HG03280 (cell line): ENCODE measurements around the gene LRIG3.
"Not testable (repeated sequence)": the region's sequence is repeated elsewhere in the genome, so short reads cannot be mapped to it uniquely, and the experiment has no call there.

Experiments
- ATAC-seq: cut with Tn5 transposase; IDR thresholded peaks from one replicate; pipeline ENCODE4 v1.9.1; 2021; ENCODE audit warnings: mild to moderate bottlenecking, moderate library complexity; ENCODE audit not compliant: unreplicated experiment

The LRIG3 gene

GRCh38 chr12:58860788-58861240 lies 59.5 kb downstream of the LRIG3 start:
- ATAC-seq = no peak

DNA sequence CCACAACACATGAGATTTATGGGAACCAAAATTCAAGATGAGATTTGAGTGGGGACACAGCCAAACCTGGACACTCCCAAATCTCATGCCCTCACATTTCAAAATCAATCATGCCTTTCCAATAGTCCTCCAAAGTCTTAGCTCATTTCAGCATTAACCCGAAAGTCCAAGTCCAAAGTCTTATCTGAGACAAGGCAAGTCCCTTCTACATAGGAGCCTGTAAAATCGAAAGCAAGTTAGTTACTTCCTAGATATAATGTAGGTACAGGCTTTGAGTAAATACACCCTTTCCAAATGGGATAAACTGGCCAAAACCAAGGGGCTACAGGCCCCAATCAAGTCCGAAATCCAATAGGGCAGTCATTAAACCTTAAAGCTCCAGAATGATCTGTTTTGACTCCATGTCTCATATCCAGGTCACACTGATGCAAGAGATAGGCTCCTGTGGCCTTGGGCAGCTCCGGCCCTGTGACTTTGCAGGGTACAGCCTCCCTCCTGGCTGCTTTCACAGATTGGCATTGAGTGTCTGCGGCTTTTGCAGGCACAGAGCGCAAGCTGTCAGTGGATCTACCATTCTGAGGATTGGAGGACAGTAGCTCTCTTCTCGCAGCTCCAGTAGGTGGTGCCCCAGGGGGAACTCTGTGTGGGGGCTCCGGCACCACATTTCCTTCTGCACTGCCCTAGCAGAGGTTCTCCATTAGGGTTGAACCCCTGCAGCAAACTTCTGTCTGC lies 60.1 kb downstream of the LRIG3 start:
- no peak for ATAC-seq

DNA sequence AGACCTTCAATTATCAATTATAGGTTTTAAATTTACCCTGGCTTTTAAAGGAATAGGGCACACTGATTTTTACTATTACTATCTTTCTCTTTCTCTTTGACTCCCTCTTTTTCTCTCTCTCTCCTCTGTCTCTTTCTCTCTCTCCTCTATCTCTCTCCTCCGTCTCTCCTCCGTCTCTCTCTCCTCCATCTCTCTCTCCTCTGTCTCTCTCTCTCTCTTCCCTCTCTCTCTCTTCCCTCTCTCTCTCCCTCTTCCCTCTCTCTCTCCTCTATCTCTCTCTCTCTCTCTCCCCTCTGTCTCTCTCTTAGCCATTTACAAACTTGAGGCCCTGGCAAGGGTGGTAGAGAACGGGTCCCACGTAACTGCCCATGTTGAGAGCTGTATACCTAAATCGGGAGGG lies 62.3 kb downstream of the LRIG3 start:
- no peak for ATAC-seq

GRCh38 chr12:58857206-58857605 lies 63.1 kb downstream of the LRIG3 start:
- ATAC-seq = not testable (repeated sequence)

DNA sequence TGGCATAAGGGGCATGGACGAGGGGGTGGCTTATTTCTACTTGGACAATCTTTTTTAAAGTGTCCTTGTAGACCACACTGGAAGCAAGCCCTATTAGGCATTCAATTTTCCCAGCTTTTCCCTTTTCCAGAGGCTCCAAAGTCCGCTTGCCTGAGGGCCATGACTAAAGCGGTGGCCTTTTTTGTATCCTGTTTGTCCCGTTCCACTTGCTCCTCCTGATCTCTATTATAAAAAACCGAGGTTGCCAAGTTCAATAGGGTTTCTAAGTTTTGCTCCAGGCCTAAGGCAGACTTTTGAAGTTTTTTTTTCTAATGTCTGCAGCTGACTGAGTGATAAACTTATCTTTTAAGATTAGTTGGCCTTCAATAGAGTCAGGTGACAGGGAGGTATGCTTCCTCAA lies 64.7 kb downstream of the LRIG3 start:
- ATAC-seq = not testable (repeated sequence)

DNA sequence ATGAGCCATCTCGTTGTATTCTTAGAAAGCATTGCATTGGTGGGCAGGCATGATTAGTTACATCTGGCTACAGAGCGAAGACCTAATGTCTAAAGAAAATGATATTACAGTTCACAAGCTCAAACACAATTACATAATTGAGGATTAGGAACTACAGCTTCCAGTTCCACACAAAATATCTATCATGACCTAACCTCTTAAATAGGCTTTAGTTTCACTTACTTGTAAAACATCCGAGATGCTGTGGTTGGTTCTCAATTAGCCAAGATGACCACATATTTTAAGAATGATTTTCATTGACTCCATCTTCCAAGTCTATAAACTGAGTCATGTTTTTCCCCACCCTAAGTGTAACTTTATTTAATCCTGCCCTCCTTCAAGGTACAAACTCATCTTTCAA lies 69.5 kb downstream of the LRIG3 start:
- no peak for ATAC-seq

DNA sequence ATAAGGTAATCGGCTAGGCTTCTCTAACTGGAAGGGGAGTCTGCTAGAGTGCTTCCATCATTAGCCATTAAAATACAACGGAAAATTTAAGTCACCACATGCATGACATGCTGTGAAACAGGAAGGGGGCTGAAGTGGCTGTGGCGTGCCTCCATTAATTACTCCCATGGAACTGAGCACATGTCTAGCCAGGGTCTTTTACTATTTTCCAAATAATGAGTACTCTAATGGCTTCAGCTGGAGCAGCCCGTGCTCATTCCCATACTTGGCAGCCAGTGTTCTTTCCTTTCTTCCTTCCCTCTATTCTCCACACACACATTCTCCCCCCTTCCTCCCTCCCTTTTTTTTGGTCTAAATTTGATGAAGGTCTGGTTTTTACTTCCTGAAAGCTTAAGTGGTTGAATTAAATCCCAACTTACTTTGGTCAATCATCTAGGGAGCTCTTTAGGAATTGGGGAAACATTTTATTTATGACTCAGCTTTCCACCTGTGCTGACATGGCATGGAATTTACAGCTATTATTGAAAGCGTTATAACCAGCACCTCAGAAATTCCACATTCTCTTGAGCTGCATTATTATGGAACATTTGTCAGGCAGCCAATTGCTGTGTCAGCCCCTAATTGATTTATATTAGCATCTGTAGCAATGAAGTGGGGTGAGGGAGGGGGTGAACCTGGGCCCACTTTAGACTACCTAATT lies 72.3 kb downstream of the LRIG3 start:
- no peak for ATAC-seq

GRCh38 chr12:58844161-58844560 lies 76.1 kb downstream of the LRIG3 start:
- ATAC-seq = no peak

- ATAC-seq = no peak
These were observed 79.1 kb downstream of the LRIG3 start for GRCh38 chr12:58841058-58841798.

DNA sequence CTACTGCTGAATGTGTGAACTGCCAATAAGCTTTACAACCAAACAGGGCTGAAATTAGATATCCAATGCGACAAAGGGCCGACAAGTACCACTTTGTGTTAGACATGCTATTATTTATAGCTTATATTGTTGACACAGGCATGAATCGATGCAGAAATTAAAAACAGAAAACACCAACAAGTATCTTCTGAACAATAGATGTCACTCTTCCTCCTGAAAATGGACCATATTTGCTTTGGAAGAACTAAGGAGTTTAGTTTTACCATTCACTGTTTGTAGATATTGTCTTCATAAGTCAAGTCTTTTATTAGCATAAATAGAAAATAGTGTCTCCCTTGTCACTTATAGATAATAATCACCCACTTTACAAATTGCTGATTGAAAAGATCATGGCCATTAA lies 86.5 kb downstream of the LRIG3 start:
- ATAC-seq = no peak

GRCh38 chr12:58832920-58833319 lies 87.4 kb downstream of the LRIG3 start:
- ATAC-seq = no peak
